Measurements from ENCODE around the gene STK24. TPM values are rescaled to one million over a fixed set of nuclear protein-coding genes. Genes with fewer than 3 reads are reported as not detected.

STK24 gene
- total RNA-seq, 1 donor from 2014 or later, result 94.6 TPM

GRCh38 chr13:98495627-98496478 is 81.1 kb downstream of the STK24 start:
- Histone ChIP-seq H3K9me3 (no peaks in the 10 kb centered on the region), H3K4me1 (peaks cover 42% of the 10 kb centered on the region), H3K36me3 (peaks cover 5% of the 10 kb centered on the region), H3K27ac (peak overlapping the region; percentile 69), H3K27me3 (no peaks in the 10 kb centered on the region), H3K4me3 (no peak overlapping the region)
- DNase-seq (no peak), ATAC-seq (peak; percentile 76)
- intact Hi-C loops (cut with DNase I), result loop anchor here (10.0 kb wide), 1 partner anchor 69 kb away; no protein-coding TSS in a partner anchor
- TF ChIP-seq CTCF (IDR thresholded peaks at IDR 0.05), result no peak

GRCh38 chr13:98494769-98495168 is 82.1 kb downstream of the STK24 start:
- TF ChIP-seq CTCF (IDR thresholded peaks at IDR 0.05), result no peak
- H3K27ac ChIP-seq, result no peak overlapping the region
- no peak overlapping the region for H3K4me3 ChIP-seq
- no peaks in the 10 kb centered on the region for H3K9me3 ChIP-seq
- H3K4me1 ChIP-seq, result peaks cover 42% of the 10 kb centered on the region
- intact Hi-C loops (cut with DNase I), result loop anchor here (10.0 kb wide), 1 partner anchor 70 kb away; no protein-coding TSS in a partner anchor
- no peaks in the 10 kb centered on the region for H3K27me3 ChIP-seq
- ATAC-seq, result no peak
- no peak for DNase-seq
- peaks cover 4% of the 10 kb centered on the region for H3K36me3 ChIP-seq

- TF ChIP-seq CTCF (IDR thresholded peaks at IDR 0.05), result no peak
- DNase-seq (no peak), ATAC-seq (no peak)
- no peaks in the 10 kb centered on the region for H3K27me3 ChIP-seq
- peaks cover 42% of the 10 kb centered on the region for H3K4me1 ChIP-seq
- no peaks in the 10 kb centered on the region for H3K36me3 ChIP-seq
- intact Hi-C loops (cut with DNase I), result loop anchor here (10.0 kb wide), 1 partner anchor 72 kb away; no protein-coding TSS in a partner anchor
- no peak overlapping the region for H3K4me3 ChIP-seq
- H3K9me3 ChIP-seq, result no peaks in the 10 kb centered on the region
- H3K27ac ChIP-seq, result no peak overlapping the region
Observed at GRCh38 chr13:98493042-98493712, 83.7 kb downstream of the STK24 start.

GRCh38 chr13:98492335-98493041 is 84.4 kb downstream of the STK24 start:
- DNase-seq (no peak), ATAC-seq (no peak)
- H3K27me3 ChIP-seq, result no peaks in the 10 kb centered on the region
- H3K27ac ChIP-seq, result no peak overlapping the region
- no peaks in the 10 kb centered on the region for H3K36me3 ChIP-seq
- H3K9me3 ChIP-seq, result no peaks in the 10 kb centered on the region
- no peak overlapping the region for H3K4me3 ChIP-seq
- TF ChIP-seq CTCF (IDR thresholded peaks at IDR 0.05), result no peak
- peaks cover 37% of the 10 kb centered on the region for H3K4me1 ChIP-seq
- intact Hi-C loops (cut with DNase I), result loop anchor here (10.0 kb wide), 1 partner anchor 72 kb away; no protein-coding TSS in a partner anchor

GRCh38 chr13:98490866-98491265 is 86.0 kb downstream of the STK24 start:
- H3K4me3 ChIP-seq, result no peak overlapping the region
- intact Hi-C loops (cut with DNase I), result loop anchor here (10.0 kb wide), 1 partner anchor 74 kb away; no protein-coding TSS in a partner anchor
- H3K27me3 ChIP-seq, result no peaks in the 10 kb centered on the region
- DNase-seq (no peak), ATAC-seq (no peak)
- H3K4me1 ChIP-seq, result peaks cover 30% of the 10 kb centered on the region
- no peaks in the 10 kb centered on the region for H3K36me3 ChIP-seq
- no peak overlapping the region for H3K27ac ChIP-seq
- no peaks in the 10 kb centered on the region for H3K9me3 ChIP-seq
- TF ChIP-seq CTCF (IDR thresholded peaks at IDR 0.05), result no peak

Measured in upper lobe of right lung (tissue), 1 donor.